ENCODE data around the gene CD46.

Gene CD46

DNA sequence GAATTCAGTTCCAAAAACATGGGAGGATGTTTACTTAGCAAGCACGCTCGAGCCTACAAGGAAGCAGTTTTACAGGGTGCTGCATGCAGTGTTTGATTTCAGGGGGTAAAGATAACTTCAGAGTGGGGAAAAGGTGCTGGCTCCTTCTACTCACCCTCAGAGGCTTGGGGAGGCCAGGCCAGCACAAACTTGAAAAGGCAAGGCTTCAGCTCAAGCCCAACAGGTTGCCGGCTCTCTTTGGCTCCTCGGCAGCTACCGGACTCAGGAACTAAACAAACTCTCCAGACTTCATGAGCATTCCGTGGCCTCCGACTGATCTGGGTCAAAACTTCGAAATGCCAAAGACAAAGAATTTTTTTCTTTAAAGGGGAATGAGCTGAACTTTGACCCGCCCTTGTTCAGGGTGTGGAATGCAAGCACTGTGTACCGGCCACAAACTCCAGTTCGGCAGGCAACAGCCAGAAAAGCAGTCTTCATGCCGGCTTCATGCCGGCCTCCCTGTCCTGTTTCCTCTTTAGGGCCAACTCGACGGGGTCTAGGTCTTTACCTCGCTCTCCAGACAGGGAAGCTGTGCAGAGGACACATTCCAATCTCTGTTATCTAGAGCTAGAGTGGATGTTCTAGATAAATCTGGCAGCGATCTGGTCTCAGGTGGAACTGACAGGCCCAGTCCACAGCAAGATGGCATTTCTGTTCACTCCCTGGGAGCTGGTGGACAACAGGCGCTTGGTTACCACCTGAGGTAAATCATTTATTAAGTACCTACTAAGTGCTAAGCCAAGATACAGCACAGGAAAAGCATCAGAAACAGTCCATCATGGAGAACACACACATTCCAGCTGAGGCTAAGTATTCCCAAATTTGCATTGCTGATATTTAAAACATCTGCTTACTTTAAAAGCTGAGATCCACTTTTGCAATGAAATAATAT is 75.0 kb downstream of the CD46 start:
- DNase-seq (ENCODE audit: low read depth in 3 of 3, low spot score in 1 of 3), result no peak

GRCh38 chr1:207827488-207827830 is 75.6 kb downstream of the CD46 start:
- DNase-seq (ENCODE audit: low read depth in 3 of 3, low spot score in 1 of 3), result no peak

GRCh38 chr1:207828046-207828445 is 76.2 kb downstream of the CD46 start:
- no peak for DNase-seq (ENCODE audit: low read depth in 3 of 3, low spot score in 1 of 3)

- DNase-seq (ENCODE audit: low read depth in 3 of 3, low spot score in 1 of 3), result peak in 2 of 3 donors; percentile 16 to 47
Observed at GRCh38 chr1:207828485-207829158, 76.8 kb downstream of the CD46 start.

GRCh38 chr1:207829576-207829975 is 77.7 kb downstream of the CD46 start:
- no peak for DNase-seq (ENCODE audit: low read depth in 3 of 3, low spot score in 1 of 3)

- DNase-seq (ENCODE audit: low read depth in 3 of 3, low spot score in 1 of 3), result no peak
Observed at GRCh38 chr1:207830788-207831187, 78.9 kb downstream of the CD46 start.

DNA sequence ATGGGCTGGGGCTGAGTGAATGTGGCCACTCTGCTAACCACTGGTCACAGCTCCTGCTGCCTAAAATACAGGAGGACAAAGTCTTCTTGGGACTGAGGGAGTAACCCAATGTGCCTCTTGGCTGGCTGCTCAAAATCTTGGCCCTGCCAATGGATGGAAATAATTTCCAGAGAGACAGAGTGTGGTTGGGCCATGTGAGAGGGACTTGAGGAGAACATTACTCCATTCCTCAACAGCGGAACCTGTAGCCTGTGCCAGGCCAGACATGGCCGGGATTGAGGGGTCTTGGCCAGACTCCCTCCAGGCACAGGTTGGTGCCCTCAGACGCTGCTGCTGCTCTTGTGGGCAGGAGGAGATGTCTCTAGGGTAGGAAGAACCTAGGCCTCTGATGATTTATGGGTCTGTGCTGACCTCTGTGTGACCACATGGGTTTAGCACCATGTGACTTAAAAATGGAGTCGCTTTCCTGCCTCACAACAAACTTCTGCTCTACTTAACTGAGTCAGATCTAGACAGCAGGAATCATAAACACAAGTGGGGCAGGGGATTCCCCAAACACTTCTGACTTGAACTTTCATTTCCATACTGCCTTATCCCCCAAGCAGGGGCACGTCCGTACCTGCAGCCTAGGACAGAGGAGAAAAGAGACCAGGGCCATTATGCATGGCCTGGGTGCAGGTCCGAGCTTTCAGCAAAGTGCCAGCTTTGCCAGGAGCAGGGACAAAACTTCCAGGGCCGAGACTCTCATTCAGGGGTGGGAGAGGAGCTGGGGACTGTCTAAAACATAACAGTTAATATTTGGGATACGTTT is 79.9 kb downstream of the CD46 start:
- no peak for DNase-seq (ENCODE audit: low read depth in 3 of 3, low spot score in 1 of 3)

DNA sequence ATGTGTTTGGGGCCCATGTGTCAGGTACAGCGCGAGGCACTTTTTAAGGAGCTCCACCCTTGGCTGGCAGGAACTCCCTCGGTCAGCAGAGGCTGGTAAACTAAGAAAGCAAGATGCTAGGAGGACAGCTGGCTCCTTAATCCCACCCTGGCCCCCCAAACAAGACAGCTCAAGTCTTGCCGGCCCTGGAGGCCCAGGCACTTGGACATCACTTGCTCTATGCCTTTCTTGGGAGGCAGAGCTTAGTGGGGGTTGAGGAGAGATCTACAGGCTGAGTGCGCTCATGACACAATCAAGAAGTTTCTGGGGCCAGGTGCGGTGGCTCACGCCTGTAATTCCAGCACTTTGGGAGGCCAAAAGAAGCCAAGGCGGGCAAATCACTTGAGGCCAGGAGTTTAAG is 80.9 kb downstream of the CD46 start:
- DNase-seq (ENCODE audit: low read depth in 3 of 3, low spot score in 1 of 3), result no peak

GRCh38 chr1:207833381-207833780 is 81.5 kb downstream of the CD46 start:
- no peak for DNase-seq (ENCODE audit: low read depth in 3 of 3, low spot score in 1 of 3)

DNA sequence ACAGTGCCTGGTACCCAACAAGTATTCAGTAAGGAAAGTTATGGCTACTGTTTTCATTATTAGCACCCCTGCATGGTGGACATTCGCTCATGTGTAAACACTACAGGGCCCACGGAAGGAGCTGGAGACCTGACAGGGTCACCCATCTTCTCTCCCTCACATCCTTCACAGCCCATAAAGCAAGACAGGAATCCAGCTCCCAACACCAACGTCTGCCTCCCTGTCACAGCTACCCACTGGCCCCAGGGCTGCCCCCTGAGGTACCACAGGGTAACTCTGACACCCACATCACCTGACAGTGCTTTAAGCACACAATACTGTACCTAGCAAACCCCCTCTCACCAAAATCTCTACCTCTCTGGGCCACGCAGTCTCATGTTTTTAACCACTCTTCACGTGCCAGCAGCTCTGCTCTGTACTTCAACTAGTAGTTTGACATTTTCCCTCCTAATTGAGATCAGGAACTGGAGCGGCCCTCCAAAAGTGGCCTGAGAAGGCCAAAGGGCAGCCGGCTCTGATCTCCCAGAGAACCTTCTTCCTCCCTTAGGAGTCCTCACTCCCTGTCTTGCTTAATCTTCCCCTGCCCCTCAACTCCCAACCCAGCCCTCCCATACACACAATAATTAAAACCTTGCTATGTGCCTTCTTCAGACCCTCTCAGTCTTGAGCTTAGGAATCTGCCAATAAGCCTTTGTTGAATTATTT is 82.3 kb downstream of the CD46 start:
- no peak for DNase-seq (ENCODE audit: low read depth in 3 of 3, low spot score in 1 of 3)

DNA sequence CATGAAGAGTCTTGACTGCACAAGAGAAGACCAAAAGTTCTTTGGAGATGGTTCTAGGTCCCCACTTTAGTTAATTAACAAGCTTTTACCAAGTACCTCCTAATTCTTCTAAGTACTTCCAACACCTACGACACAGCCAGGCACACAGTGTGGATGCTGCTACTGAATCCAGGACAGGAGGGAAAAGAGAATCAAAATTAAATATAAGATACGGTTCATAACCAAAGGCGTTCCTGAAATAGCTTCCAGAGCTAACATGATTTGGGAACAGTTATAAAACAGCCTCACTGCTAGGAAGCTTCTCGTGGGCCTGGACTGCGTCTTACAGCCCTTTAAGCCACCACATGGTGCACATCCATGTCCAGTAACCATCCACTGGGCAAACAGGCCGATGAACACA is 84.1 kb downstream of the CD46 start:
- no peak for DNase-seq (ENCODE audit: low read depth in 3 of 3, low spot score in 1 of 3)

GRCh38 chr1:207836591-207837347 is 84.9 kb downstream of the CD46 start:
- no peak for DNase-seq (ENCODE audit: low read depth in 3 of 3, low spot score in 1 of 3)

DNA sequence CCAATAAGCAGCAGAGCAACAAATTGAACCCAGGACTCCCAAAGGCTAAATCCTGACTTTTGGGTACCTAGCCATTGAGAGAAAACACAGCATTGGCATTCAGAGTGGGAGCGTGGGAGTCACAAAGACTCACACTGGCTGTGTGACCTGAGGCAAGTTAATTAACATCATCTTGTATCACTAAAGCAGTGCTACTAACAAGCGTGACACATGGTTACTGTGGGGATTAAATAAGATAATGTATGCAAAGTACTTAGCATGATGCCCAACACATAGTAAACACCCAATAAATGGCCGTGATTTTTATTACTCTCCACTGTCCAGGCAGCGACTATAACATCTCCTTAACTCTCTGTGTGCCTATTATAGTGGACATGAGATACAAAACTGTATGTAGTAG is 85.8 kb downstream of the CD46 start:
- DNase-seq (ENCODE audit: low read depth in 3 of 3, low spot score in 1 of 3), result no peak

DNA sequence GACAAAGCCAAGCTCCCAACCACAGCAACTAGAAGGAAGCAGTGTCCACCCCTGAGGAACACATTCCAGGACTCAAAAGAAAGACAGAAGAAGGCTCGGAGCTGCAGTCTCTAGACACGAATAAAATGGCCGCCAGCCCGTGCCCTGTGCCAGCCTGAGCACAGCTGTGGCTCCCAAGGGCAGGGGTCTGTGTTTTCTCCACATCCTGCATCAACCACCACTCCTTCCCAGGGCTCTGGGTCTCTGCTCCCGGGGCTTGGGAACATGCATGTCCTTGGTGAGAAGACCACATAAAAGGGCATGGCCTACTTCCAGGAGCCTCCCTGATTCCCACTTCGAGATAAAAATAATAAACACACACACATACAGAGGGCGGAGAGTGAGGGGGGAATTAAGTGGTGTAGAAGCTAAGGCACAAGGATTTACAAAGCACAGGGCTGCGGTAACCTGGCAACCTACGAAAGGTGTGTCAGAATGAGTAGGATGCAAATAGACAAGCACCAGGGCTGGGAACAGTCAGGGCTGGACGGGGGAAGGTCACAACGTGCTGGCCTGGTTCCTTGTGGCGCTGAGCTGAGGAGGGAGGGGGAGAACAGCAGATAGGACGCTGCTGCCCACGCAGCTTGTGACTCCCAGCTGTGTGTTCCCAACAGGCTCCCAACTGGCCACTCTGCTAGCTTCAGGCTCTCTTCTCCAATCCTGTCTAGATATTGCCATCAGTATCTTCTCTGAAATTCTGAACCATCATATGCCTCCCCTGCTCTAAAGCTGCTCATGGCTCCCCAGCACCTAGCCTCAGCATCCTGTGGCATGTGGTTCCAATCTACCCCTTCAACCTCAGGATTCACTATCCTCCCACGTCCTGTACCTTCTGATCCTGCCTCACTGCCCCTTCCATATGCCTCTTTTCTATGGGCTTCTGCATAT is 86.6 kb downstream of the CD46 start:
- no peak for DNase-seq (ENCODE audit: low read depth in 3 of 3, low spot score in 1 of 3)

GRCh38 chr1:207839083-207839413 is 87.2 kb downstream of the CD46 start:
- DNase-seq (ENCODE audit: low read depth in 3 of 3, low spot score in 1 of 3), result no peak

- DNase-seq (ENCODE audit: low read depth in 3 of 3, low spot score in 1 of 3), result no peak
Observed at GRCh38 chr1:207840380-207840779, 88.5 kb downstream of the CD46 start.

- no peak for DNase-seq (ENCODE audit: low read depth in 3 of 3, low spot score in 1 of 3)
Observed at GRCh38 chr1:207841293-207841692, 89.4 kb downstream of the CD46 start.

- DNase-seq (ENCODE audit: low read depth in 3 of 3, low spot score in 1 of 3), result no peak
Observed at GRCh38 chr1:207841901-207842300, 90.0 kb downstream of the CD46 start.

DNA sequence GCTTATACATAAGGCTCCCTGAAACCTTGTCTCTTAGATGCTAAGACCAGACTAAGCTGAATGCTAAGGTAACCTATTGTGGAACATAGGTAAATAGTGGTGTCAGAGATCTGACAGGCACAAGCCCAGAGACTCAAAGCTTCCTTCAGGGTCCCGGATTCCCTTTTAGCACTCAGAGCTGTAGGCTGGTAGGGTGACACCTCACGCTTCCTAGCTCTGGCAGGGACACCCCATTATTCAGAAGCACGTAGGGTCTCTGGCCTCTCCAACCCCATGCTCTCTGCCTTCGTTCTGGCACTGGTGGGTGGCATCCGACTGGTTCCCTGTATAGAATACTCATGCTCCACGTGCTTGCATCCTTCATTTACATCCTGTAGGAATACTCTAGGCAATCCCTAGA is 90.7 kb downstream of the CD46 start:
- DNase-seq (ENCODE audit: low read depth in 3 of 3, low spot score in 1 of 3), result no peak
